H1 (cell line): ENCODE results near the gene TSSK6. TPM values are rescaled to one million over a fixed set of nuclear protein-coding genes. Genes with fewer than 3 reads are reported as not detected.

Source experiments
- CTCF ChIA-PET: fragments of 300-600 bp; sonication (Branson Sonifier 250); formaldehyde crosslinking; loops from one replicate; lab custom pipeline; 2021; ENCODE audit not compliant: partially characterized antibody; lab: Charles Lee
- POLR2A ChIA-PET: fragments of 300-600 bp; sonication (Branson Sonifier 250); formaldehyde crosslinking; loops from one replicate; lab custom pipeline; 2021; ENCODE audit warnings: inconsistent platforms; ENCODE audit not compliant: partially characterized antibody; lab: Charles Lee
- DNase-seq, 2 experiments: peaks; one replicate each; pipeline versions ENCODE4 v3.0.0 to v3.0.0-alpha.2; 2010 to 2022; ENCODE audit warnings: low spot score in 2 of 2, low read depth in 1 of 2, mixed read lengths in 1 of 2
- FAIRE-seq: peaks from 2 replicates; lab custom pipeline; 2011; peaks lifted over from hg19 to GRCh38; lab: Jason Lieb, UNC
- H2AFZ ChIP-seq: 2 replicates; pipeline ENCODE4 v1.8.1; 2012; ENCODE audit warnings: low read length, inconsistent platforms
- H2AK5ac ChIP-seq: 2 replicates; pipeline ENCODE4 v1.6.1; 2013; ENCODE audit warnings: low read depth, low read length
- H2BK120ac ChIP-seq: replicated peaks from 2 replicates; pipeline ENCODE3; 2013; ENCODE audit warnings: low read depth, low read length, inconsistent platforms
- H2BK12ac ChIP-seq: 2 replicates; pipeline ENCODE4 v1.6.1; 2013; ENCODE audit warnings: low read depth, low read length
- H2BK15ac ChIP-seq: 2 replicates; pipeline ENCODE4 v1.6.1; 2013; ENCODE audit warnings: low read length
- H2BK20ac ChIP-seq: 2 replicates; pipeline ENCODE4 v1.6.1; 2013; ENCODE audit warnings: low read length
- H2BK5ac ChIP-seq: 2 replicates; pipeline ENCODE4 v1.6.1; 2013; ENCODE audit warnings: low read depth, low read length
- H3K14ac ChIP-seq: 2 replicates; pipeline ENCODE4 v1.6.1; 2013; ENCODE audit warnings: inconsistent platforms; ENCODE audit not compliant: insufficient read length
- H3K18ac ChIP-seq: 2 replicates; pipeline ENCODE4 v1.6.1; 2013; ENCODE audit warnings: low read length; ENCODE audit errors: extremely low read depth
- H3K23ac ChIP-seq: 2 replicates; pipeline ENCODE4 v1.6.1; 2013; ENCODE audit warnings: inconsistent platforms; ENCODE audit not compliant: insufficient read length
- H3K23me2 ChIP-seq: 2 replicates; pipeline ENCODE4 v1.6.1; 2013; ENCODE audit warnings: low read depth, low read length
- H3K27ac ChIP-seq: 2 replicates; pipeline ENCODE4 v1.6.1; 2011; ENCODE audit warnings: low read depth, low read length, inconsistent platforms
- H3K27me3 ChIP-seq, 4 experiments: replicated peaks in 1 of 4; 1 replicate in 1 of 4; 2 replicates in 3 of 4; pipeline versions ENCODE4 v1.6.1 to v1.8.1; 2011 to 2013; ENCODE audit warnings: low read length in 3 of 4, mild to moderate bottlenecking in 3 of 4, inconsistent platforms in 2 of 4, mixed read lengths in 2 of 4, moderate library complexity in 1 of 4; ENCODE audit not compliant: control insufficient read depth in 3 of 4, insufficient read depth in 3 of 4; ENCODE audit errors: extremely low read depth in 1 of 4
- H3K36me3 ChIP-seq, 4 experiments: 2 replicates each; pipeline versions ENCODE4 v1.6.1 to v1.8.1; 2011 to 2013; ENCODE audit warnings: mild to moderate bottlenecking in 4 of 4, low read length in 3 of 4, moderate library complexity in 2 of 4, control low read depth in 1 of 4, inconsistent platforms in 1 of 4; ENCODE audit not compliant: insufficient read depth in 4 of 4, control insufficient read depth in 2 of 4
- H3K4ac ChIP-seq: replicated peaks from 2 replicates; pipeline ENCODE3; 2013; ENCODE audit warnings: low read length, low read depth, mixed read lengths, inconsistent platforms; ENCODE audit not compliant: insufficient read length
- H3K4me1 ChIP-seq, 4 experiments: replicated peaks in 1 of 4; 1 replicate in 1 of 4; 2 replicates in 3 of 4; pipeline versions ENCODE4 v1.6.1 to v1.8.1; 2011 to 2013; ENCODE audit warnings: low read length in 3 of 4, inconsistent platforms in 2 of 4, mixed read lengths in 1 of 4; ENCODE audit not compliant: insufficient read depth in 4 of 4, control insufficient read depth in 3 of 4
- H3K4me2 ChIP-seq, 2 experiments: 2 replicates each; pipeline versions ENCODE4 v1.6.1 to v1.8.1; 2011 to 2013; ENCODE audit warnings: low read depth in 2 of 2, low read length in 2 of 2, control low read depth in 1 of 2, inconsistent platforms in 1 of 2, mild to moderate bottlenecking in 1 of 2; ENCODE audit not compliant: insufficient read depth in 1 of 2
- H3K4me3 ChIP-seq, 4 experiments: fragments of 200-600, 300-600 bp in 1 of 4; sonication (generic), shearing (Covaris generic), sonication (Bioruptor Twin) in 1 of 4; 2 replicates each; pipeline versions ENCODE4 v1.5.1 to v1.8.1; 2011 to 2016; ENCODE audit warnings: low read length in 4 of 4, low read depth in 3 of 4, control low read depth in 2 of 4, inconsistent platforms in 2 of 4, mild to moderate bottlenecking in 2 of 4, mixed read lengths in 1 of 4, moderate library complexity in 1 of 4; ENCODE audit not compliant: insufficient read depth in 2 of 4; ENCODE audit errors: extremely low read depth in 1 of 4
- H3K56ac ChIP-seq: replicated peaks from 2 replicates; pipeline ENCODE3; 2013; ENCODE audit warnings: low read depth, mild to moderate bottlenecking, mixed read lengths, low read length, inconsistent platforms; ENCODE audit not compliant: insufficient read length
- H3K79me1 ChIP-seq: 2 replicates; pipeline ENCODE4 v1.6.1; 2013; ENCODE audit warnings: low read depth, low read length, control low read depth
- H3K79me2 ChIP-seq, 2 experiments: 2 replicates each; pipeline versions ENCODE4 v1.6.1 to v1.8.1; 2012 to 2013; ENCODE audit warnings: low read length in 2 of 2, mild to moderate bottlenecking in 2 of 2, inconsistent platforms in 1 of 2; ENCODE audit not compliant: insufficient read depth in 2 of 2, control insufficient read depth in 1 of 2
- H3K9ac ChIP-seq, 4 experiments: replicated peaks in 1 of 4; 1 replicate in 1 of 4; 2 replicates in 3 of 4; pipeline versions ENCODE4 v1.6.1 to v1.8.1; 2011 to 2013; ENCODE audit warnings: low read depth in 3 of 4, low read length in 3 of 4, control low read depth in 2 of 4, mild to moderate bottlenecking in 2 of 4, moderate library complexity in 2 of 4, inconsistent platforms in 1 of 4; ENCODE audit errors: extremely low read depth in 1 of 4
- H3K9me3 ChIP-seq, 2 experiments: 2 replicates each; pipeline versions ENCODE4 v1.6.1 to v1.8.1; 2012 to 2013; ENCODE audit warnings: mild to moderate bottlenecking in 2 of 2, moderate library complexity in 2 of 2, control low read depth in 1 of 2, inconsistent platforms in 1 of 2, low read depth in 1 of 2, low read length in 1 of 2, mixed read lengths in 1 of 2; ENCODE audit not compliant: insufficient read depth in 2 of 2
- H4K20me1 ChIP-seq, 2 experiments: replicated peaks in 1 of 2; 2 replicates each; pipeline versions ENCODE3 to v1.8.1; 2011 to 2013; ENCODE audit warnings: inconsistent platforms in 2 of 2, low read length in 2 of 2, mild to moderate bottlenecking in 1 of 2; ENCODE audit not compliant: insufficient read depth in 2 of 2, control insufficient read depth in 1 of 2
- H4K5ac ChIP-seq: 2 replicates; pipeline ENCODE4 v1.6.1; 2013; ENCODE audit warnings: low read length, low read depth, mixed read lengths, inconsistent platforms; ENCODE audit not compliant: insufficient read length
- H4K8ac ChIP-seq: 2 replicates; pipeline ENCODE4 v1.8.0; 2013; ENCODE audit warnings: mild to moderate bottlenecking, moderate library complexity, low read length, inconsistent platforms; ENCODE audit not compliant: insufficient read depth; ENCODE audit errors: extremely low read depth
- H4K91ac ChIP-seq: replicated peaks from 2 replicates; pipeline ENCODE3; 2013; ENCODE audit warnings: low read length, mixed read lengths, inconsistent platforms; ENCODE audit not compliant: insufficient read length
- ASH2L ChIP-seq: fragments of 200-600, 300-600 bp; sonication (generic); IDR thresholded peaks from one replicate; pipeline ENCODE4 v1.7.1; 2017; ENCODE audit warnings: low read length
- EZH2 ChIP-seq: fragments of 200-600 bp; sonication (generic); IDR thresholded peaks from 2 replicates; pipeline ENCODE4 v1.7.1; 2012; ENCODE audit warnings: low read depth, mild to moderate bottlenecking, moderate library complexity, low read length, inconsistent platforms; ENCODE audit not compliant: severe bottlenecking
- HDAC2 ChIP-seq, 2 experiments: fragments of 300-600 bp in 1 of 2; sonication (generic) in 1 of 2; IDR thresholded peaks; 2 replicates each; pipeline ENCODE4 v1.6.1; 2011 to 2012; ENCODE audit warnings: low read depth in 2 of 2, low read length in 2 of 2, mild to moderate bottlenecking in 2 of 2, moderate library complexity in 2 of 2, borderline replicate concordance in 1 of 2, inconsistent platforms in 1 of 2
- NRF1 ChIP-seq: IDR thresholded peaks from 2 replicates; pipeline ENCODE4 v1.6.1; 2011; ENCODE audit warnings: mild to moderate bottlenecking, low read depth, low read length, improper control_type of control experiment
- POLR2A ChIP-seq, 2 experiments: IDR thresholded peaks; 1 replicate in 1 of 2; 2 replicates in 1 of 2; pipeline ENCODE4 v1.6.1; 2011; ENCODE audit warnings: low read depth in 2 of 2, low read length in 2 of 2, mild to moderate bottlenecking in 2 of 2; ENCODE audit errors: control extremely low read depth in 1 of 2
- RAD21 ChIP-seq, 2 experiments: IDR thresholded peaks in 1 of 2; conservative IDR thresholded peaks in 1 of 2; 2 replicates each; pipeline ENCODE4 v1.6.1; 2011; ENCODE audit warnings: low read depth in 2 of 2, low read length in 2 of 2, improper control_type of control experiment in 1 of 2, inconsistent platforms in 1 of 2, mild to moderate bottlenecking in 1 of 2, moderate library complexity in 1 of 2
- WGBS, 2 experiments: shearing (Covaris generic) in 1 of 2; methylation state at CpG; one replicate each; pipeline versions ENCODE4 v1.1.6 to v1.1.7; 2013 to 2015; ENCODE audit warnings: low lambda C conversion rate in 2 of 2, mixed read lengths in 2 of 2, inconsistent platforms in 1 of 2, low coverage in 1 of 2, missing lambda C conversion rate in 1 of 2; ENCODE audit not compliant: insufficient replicate concordance in 2 of 2, insufficient coverage in 1 of 2, insufficient read length in 1 of 2; ENCODE audit errors: extremely low coverage in 1 of 2, missing lambda C conversion rate in 1 of 2; 5-methylcytosine and 5-hydroxymethylcytosine counted together
- polyA plus RNA-seq, 7 experiments: library from polyadenylated mRNA; depleted of rRNA in 3 of 7; stranded (reverse) in 5 of 7; unstranded in 2 of 7; fragments of >200 nt in 5 of 7; fragments of 200-250 nt in 2 of 7; gene quantifications; 1 replicate in 5 of 7; 2 replicates in 1 of 7; 4 replicates in 1 of 7; pipeline versions ENCODE4 v1.2.1 to v1.2.3, GENCODE V29; 2011 to 2013; ENCODE audit warnings: missing spikeins in 2 of 7, mixed read lengths in 2 of 7
- total RNA-seq: library from RNA; stranded (reverse); fragmentation: NEBNext Ultra II Directional; extraction: Animal tissue kit (Norgen Biotek cat#: 25700); gene quantifications from 2 replicates; pipeline ENCODE4 v1.2.1, GENCODE V29; 2021

The TSSK6 gene
- total and polyA plus RNA-seq, 2 of the 8 experiments (the other 6 are each of a cell fraction or from before 2014, with no cell fraction given): 3.6 to 7.8 TPM

DNA sequence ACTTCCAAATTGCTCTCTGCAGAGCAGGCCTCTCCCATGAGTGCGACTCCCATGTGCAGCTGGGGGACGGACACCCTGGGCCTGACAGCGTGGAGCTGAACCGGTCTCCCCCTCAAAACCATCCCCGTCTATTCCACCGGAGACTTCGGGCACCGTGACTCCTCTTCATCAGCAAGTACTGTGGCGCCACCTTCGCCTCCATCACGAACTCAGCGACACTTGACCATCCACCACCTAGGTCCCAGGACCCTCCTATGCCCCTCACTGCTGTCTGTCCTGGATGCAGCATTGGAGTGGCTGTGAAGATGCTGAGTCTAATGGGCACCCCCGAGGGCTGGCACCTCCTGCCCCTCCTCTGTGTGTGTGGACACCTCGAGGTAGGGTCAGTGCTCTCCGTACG lies 43.3 kb upstream of the TSSK6 start:
- H2AFZ ChIP-seq: no peak overlapping the region
- no peak overlapping the region for H3K4me3 ChIP-seq
- FAIRE-seq (no peak), DNase-seq (no peak)
- H3K56ac ChIP-seq: no peak overlapping the region
- no peak overlapping the region for H3K4me2 ChIP-seq
- H4K5ac ChIP-seq: no peak overlapping the region
- no peak overlapping the region for H2BK20ac ChIP-seq
- H3K9me3 ChIP-seq: no peaks in the 10 kb centered on the region
- no peaks in the 10 kb centered on the region for H3K36me3 ChIP-seq
- WGBS, 2 experiments: 87% methylated on average over 16 of the region's 16 CpGs; no CpG with 5 or more reads in 1 of the 2 experiments
- H3K27ac ChIP-seq: no peak overlapping the region
- H3K27me3 ChIP-seq: no peaks in the 10 kb centered on the region
- no peak overlapping the region for H3K9ac ChIP-seq
- H3K79me1 ChIP-seq: 0 out of 2 replicates have a peak, but pooled peaks cover 2% of the 10 kb centered on the region
- H2BK15ac ChIP-seq: no peak overlapping the region
- H2AK5ac ChIP-seq: no peak overlapping the region
- H4K91ac ChIP-seq: no peak overlapping the region
- TF ChIP-seq POLR2A (IDR thresholded peaks at IDR 0.05; ENCODE audit: control extremely low read depth in 1 of 2, low read depth in 2 of 2, low read length in 2 of 2): no peak
- no peak for TF ChIP-seq HDAC2 (IDR thresholded peaks at IDR 0.05; ENCODE audit: borderline replicate concordance in 1 of 2, low read depth in 2 of 2, low read length in 2 of 2)
- no peak for TF ChIP-seq EZH2
- no peak for TF ChIP-seq ASH2L
- TF ChIP-seq RAD21 (IDR thresholded peaks at IDR 0.05 in 1 of 2, conservative IDR thresholded peaks at IDR 0.05 in 1 of 2; ENCODE audit: low read depth in 2 of 2, low read length in 2 of 2): no peak
- no peak for TF ChIP-seq NRF1
- CTCF ChIA-PET: interaction anchor here (0.6 to 20.0 kb wide), 11 partner anchors 9 to 197 kb away, joined by 3 to 223 read pairs (median 4); no protein-coding TSS in a partner anchor
- H3K79me2 ChIP-seq: no peaks in the 10 kb centered on the region
- no peak overlapping the region for H3K4ac ChIP-seq
- H3K23me2 ChIP-seq: no peaks in the 10 kb centered on the region
- H4K8ac ChIP-seq: no peak overlapping the region
- no peak overlapping the region for H3K14ac ChIP-seq
- H2BK5ac ChIP-seq: peak overlapping the region; percentile 40; the same call in 1 of the 2 replicates
- no peaks in the 10 kb centered on the region for H4K20me1 ChIP-seq
- H3K4me1 ChIP-seq: peaks cover 0 to 4% (median 0%) of the 10 kb centered on the region in 4 experiments; a peak in 2 of 7 replicates
- H3K23ac ChIP-seq: no peak overlapping the region
- H3K18ac ChIP-seq: no peak overlapping the region
- no peak overlapping the region for H2BK12ac ChIP-seq
- H2BK120ac ChIP-seq: no peak overlapping the region
- POLR2A ChIA-PET: no interaction called here
